T-helper 2 cell (primary cell): ENCODE results near the gene MTARC2.
A peak's percentile ranks its signal among the peaks of the same experiment; 100 is the strongest.

Experiments used
- DNase-seq, 5 experiments: peaks; one replicate each; pipeline versions ENCODE4 v3.0.0 to v3.0.0-alpha.2; 2012 to 2022

Gene MTARC2

GRCh38 chr1:220770245-220770913 is 22.3 kb downstream of the MTARC2 start:
- DNase-seq: no peak

GRCh38 chr1:220772846-220773245 is 24.7 kb downstream of the MTARC2 start:
- DNase-seq: no peak

- peak in 1 of 5 experiments; percentile 7 for DNase-seq
These were observed 27.2 kb downstream of the MTARC2 start for GRCh38 chr1:220775240-220775853.

- DNase-seq: no peak
These were observed 28.1 kb downstream of the MTARC2 start for GRCh38 chr1:220776254-220776653.

GRCh38 chr1:220776720-220777326 is 28.7 kb downstream of the MTARC2 start:
- DNase-seq: peak in 4 of 5 experiments; percentile 26 to 54 (median 42)

GRCh38 chr1:220783453-220783852 is 35.3 kb downstream of the MTARC2 start:
- no peak for DNase-seq

- DNase-seq: no peak
These were observed 36.6 kb downstream of the MTARC2 start for GRCh38 chr1:220784751-220785150.

GRCh38 chr1:220785166-220786056 is 37.3 kb downstream of the MTARC2 start:
- DNase-seq: no peak

- DNase-seq: no peak
These were observed 37.9 kb downstream of the MTARC2 start for GRCh38 chr1:220786057-220786336.

- peak in 1 of 5 experiments; percentile 7 for DNase-seq
These were observed 38.4 kb downstream of the MTARC2 start, which contains the start of gene MTARC1 for GRCh38 chr1:220786337-220787068. Gene MTARC1 (plus strand): TSS chr1:220786913. CDS start chr1:220786945, 32 bp downstream.

GRCh38 chr1:220787069-220787619 is 39.0 kb downstream of the MTARC2 start:
- no peak for DNase-seq

GRCh38 chr1:220788900-220789299 is 40.8 kb downstream of the MTARC2 start:
- DNase-seq: no peak

- DNase-seq: no peak
These were observed 41.5 kb downstream of the MTARC2 start for GRCh38 chr1:220789532-220790147.

- DNase-seq: no peak
These were observed 43.2 kb downstream of the MTARC2 start for GRCh38 chr1:220791285-220791684.

- DNase-seq: no peak
These were observed 43.8 kb downstream of the MTARC2 start for GRCh38 chr1:220791956-220792355.

GRCh38 chr1:220796530-220796929 is 48.4 kb downstream of the MTARC2 start:
- no peak for DNase-seq

GRCh38 chr1:220797044-220797443 is 48.9 kb downstream of the MTARC2 start:
- no peak for DNase-seq

- DNase-seq: no peak
These were observed 49.4 kb downstream of the MTARC2 start for GRCh38 chr1:220797553-220797952.

GRCh38 chr1:220798338-220798737 is 50.2 kb downstream of the MTARC2 start:
- no peak for DNase-seq

GRCh38 chr1:220800262-220800661 is 52.1 kb downstream of the MTARC2 start:
- DNase-seq: no peak

GRCh38 chr1:220803401-220804201 is 55.5 kb downstream of the MTARC2 start:
- DNase-seq: no peak
